ENCODE measurements around the gene GPR143. TPM values are rescaled to one million over a fixed set of nuclear protein-coding genes. Genes with fewer than 3 reads are reported as not detected.

Gene GPR143
- total RNA-seq, 1 donor from 2014 or later = 3.0 TPM

DNA sequence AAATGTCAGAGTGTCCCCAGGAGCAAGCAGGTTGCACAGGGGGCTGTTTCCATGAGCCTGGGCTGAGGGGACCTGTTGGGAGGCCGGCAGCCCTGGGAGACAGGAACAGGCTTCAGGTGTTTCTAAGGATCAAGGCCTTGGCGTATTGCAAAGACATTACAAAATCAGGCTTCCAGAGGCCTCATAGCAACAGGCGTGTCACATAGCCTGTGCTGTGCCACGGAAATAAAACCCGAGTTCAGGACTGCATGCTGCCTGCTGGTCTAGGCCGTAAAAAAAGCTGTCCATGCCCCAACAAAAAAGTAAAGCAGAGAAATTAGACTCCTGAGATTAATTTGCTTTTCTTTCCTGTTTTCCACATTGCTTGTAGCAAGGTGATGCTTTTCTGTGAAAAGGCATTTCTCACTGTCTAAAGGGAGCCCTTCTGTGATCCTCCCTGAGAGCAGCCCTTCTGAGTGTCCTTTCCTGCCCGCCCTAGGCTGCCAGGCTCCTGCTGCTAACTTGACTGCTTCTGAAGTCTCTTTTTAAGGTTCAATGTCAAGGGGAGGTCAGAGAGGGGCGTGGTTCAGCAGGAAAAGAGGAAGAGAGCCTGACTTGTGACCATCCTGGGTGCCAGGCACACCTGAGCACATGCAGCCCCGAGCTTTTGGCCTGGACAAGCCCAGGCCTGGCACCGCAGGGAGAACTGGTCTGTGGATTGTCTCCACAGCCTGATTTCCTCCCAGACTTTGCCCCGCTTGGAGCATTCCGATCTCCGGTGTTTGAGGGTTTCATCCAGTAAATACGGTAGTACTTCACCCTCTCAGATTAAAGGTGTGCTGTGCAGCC lies 41.9 kb upstream of the GPR143 start:
- H3K4me1 ChIP-seq (ENCODE audit: insufficient read depth, low read length) = no peaks in the 10 kb centered on the region
- H4K20me1 ChIP-seq (ENCODE audit: insufficient read depth, low read length) = no peaks in the 10 kb centered on the region
- peaks cover 2% of the 10 kb centered on the region for H3K27me3 Mint-ChIP-seq (ENCODE audit: low read depth, unreplicated experiment)
- no peaks in the 10 kb centered on the region for H3K27me3 ChIP-seq (ENCODE audit: insufficient read depth, low read length)
- TF ChIP-seq EZH2 (IDR thresholded peaks at IDR 0.05; ENCODE audit: insufficient read depth, low read length) = no peak
- TF ChIP-seq, protein P1, sequence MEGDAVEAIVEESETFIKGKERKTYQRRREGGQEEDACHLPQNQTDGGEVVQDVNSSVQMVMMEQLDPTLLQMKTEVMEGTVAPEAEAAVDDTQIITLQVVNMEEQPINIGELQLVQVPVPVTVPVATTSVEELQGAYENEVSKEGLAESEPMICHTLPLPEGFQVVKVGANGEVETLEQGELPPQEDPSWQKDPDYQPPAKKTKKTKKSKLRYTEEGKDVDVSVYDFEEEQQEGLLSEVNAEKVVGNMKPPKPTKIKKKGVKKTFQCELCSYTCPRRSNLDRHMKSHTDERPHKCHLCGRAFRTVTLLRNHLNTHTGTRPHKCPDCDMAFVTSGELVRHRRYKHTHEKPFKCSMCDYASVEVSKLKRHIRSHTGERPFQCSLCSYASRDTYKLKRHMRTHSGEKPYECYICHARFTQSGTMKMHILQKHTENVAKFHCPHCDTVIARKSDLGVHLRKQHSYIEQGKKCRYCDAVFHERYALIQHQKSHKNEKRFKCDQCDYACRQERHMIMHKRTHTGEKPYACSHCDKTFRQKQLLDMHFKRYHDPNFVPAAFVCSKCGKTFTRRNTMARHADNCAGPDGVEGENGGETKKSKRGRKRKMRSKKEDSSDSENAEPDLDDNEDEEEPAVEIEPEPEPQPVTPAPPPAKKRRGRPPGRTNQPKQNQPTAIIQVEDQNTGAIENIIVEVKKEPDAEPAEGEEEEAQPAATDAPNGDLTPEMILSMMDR (IDR thresholded peaks at IDR 0.05; ENCODE audit: insufficient read depth, low read depth, low read length) = no peak
- no peaks in the 10 kb centered on the region for H3K79me2 ChIP-seq (ENCODE audit: insufficient read depth, low read length)
- no peak overlapping the region for H2AFZ ChIP-seq (ENCODE audit: low read depth, low read length)
- no peak for DNase-seq (ENCODE audit: low read depth)
- H3K4me2 ChIP-seq (ENCODE audit: low read length) = no peak overlapping the region
- no peak overlapping the region for H3K4me3 Mint-ChIP-seq (ENCODE audit: unreplicated experiment)
- H3K9me3 ChIP-seq (ENCODE audit: insufficient read depth, low read depth, low read length) = no peaks in the 10 kb centered on the region
- no peak overlapping the region for H3K4me3 ChIP-seq (ENCODE audit: insufficient read depth, low read depth, low read length)
- H3K27ac ChIP-seq (ENCODE audit: low read depth, low read length) = no peak overlapping the region
- H3K9me3 Mint-ChIP-seq (ENCODE audit: unreplicated experiment) = no peaks in the 10 kb centered on the region
- no peak overlapping the region for H3K9ac ChIP-seq (ENCODE audit: low read length)
- no peaks in the 10 kb centered on the region for H3K36me3 Mint-ChIP-seq (ENCODE audit: low read depth, unreplicated experiment)
- H3K27ac Mint-ChIP-seq (ENCODE audit: unreplicated experiment) = no peak overlapping the region
- H3K4me1 Mint-ChIP-seq (ENCODE audit: low read depth, unreplicated experiment) = no peaks in the 10 kb centered on the region
- no peak for FAIRE-seq
- H3K36me3 ChIP-seq (ENCODE audit: insufficient read depth, low read length) = no peaks in the 10 kb centered on the region

DNA sequence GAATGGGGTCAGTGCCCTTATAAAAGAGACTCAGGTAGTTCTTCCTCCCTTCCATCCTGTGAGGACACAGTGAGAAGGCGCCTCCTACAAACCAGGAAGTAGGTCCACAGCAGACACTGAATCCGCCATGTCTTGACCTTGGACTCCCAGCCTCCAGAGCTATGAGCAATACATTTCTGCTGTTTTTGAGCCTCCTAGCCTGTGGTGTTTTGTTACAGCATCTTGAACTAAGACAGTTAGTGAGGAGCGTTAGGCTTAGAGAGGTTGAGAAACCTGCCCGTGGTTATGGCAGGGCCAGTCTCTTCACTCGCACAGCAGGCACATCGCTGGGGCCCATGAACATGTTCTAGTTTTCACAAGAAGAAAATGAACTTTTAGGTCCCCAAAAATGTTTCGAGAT lies 40.3 kb upstream of the GPR143 start:
- H3K79me2 ChIP-seq (ENCODE audit: insufficient read depth, low read length) = no peaks in the 10 kb centered on the region
- no peak overlapping the region for H3K27ac Mint-ChIP-seq (ENCODE audit: unreplicated experiment)
- H3K27me3 Mint-ChIP-seq (ENCODE audit: low read depth, unreplicated experiment) = no peaks in the 10 kb centered on the region
- no peaks in the 10 kb centered on the region for H3K9me3 ChIP-seq (ENCODE audit: insufficient read depth, low read depth, low read length)
- H3K4me1 ChIP-seq (ENCODE audit: insufficient read depth, low read length) = no peaks in the 10 kb centered on the region
- H3K4me3 Mint-ChIP-seq (ENCODE audit: unreplicated experiment) = no peak overlapping the region
- no peak for DNase-seq (ENCODE audit: low read depth)
- FAIRE-seq = no peak
- no peak overlapping the region for H3K4me3 ChIP-seq (ENCODE audit: insufficient read depth, low read depth, low read length)
- no peak overlapping the region for H3K9ac ChIP-seq (ENCODE audit: low read length)
- H2AFZ ChIP-seq (ENCODE audit: low read depth, low read length) = no peak overlapping the region
- no peak for TF ChIP-seq EZH2 (IDR thresholded peaks at IDR 0.05; ENCODE audit: insufficient read depth, low read length)
- TF ChIP-seq, protein P1 (IDR thresholded peaks at IDR 0.05; ENCODE audit: insufficient read depth, low read depth, low read length) = no peak
- no peaks in the 10 kb centered on the region for H3K36me3 Mint-ChIP-seq (ENCODE audit: low read depth, unreplicated experiment)
- no peaks in the 10 kb centered on the region for H4K20me1 ChIP-seq (ENCODE audit: insufficient read depth, low read length)
- no peak overlapping the region for H3K4me2 ChIP-seq (ENCODE audit: low read length)
- no peaks in the 10 kb centered on the region for H3K4me1 Mint-ChIP-seq (ENCODE audit: low read depth, unreplicated experiment)
- no peaks in the 10 kb centered on the region for H3K36me3 ChIP-seq (ENCODE audit: insufficient read depth, low read length)
- H3K9me3 Mint-ChIP-seq (ENCODE audit: unreplicated experiment) = no peaks in the 10 kb centered on the region
- no peaks in the 10 kb centered on the region for H3K27me3 ChIP-seq (ENCODE audit: insufficient read depth, low read length)
- no peak overlapping the region for H3K27ac ChIP-seq (ENCODE audit: low read depth, low read length)

DNA sequence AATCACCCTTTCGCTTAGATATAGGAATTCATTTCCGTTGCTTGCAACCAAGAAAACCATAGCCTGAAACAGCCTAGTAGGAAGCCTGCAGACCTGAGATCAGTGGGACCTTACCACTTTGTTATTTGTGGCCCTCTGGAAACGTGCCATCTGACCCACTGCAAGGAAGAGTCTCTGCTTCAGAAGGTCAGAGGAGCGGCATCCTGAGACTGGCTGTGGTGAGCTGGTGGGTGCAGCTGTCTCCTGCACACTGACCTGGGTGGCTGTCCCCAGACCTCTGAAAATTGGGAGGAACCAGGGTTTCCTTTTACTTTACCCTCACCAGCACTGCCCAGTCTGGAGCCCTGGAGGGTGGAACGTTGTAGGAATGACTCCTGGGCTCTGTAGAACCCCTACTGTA lies 38.8 kb upstream of the GPR143 start:
- no peaks in the 10 kb centered on the region for H4K20me1 ChIP-seq (ENCODE audit: insufficient read depth, low read length)
- Mint-ChIP-seq H3K4me3 (ENCODE audit: unreplicated experiment) (no peak overlapping the region), H3K9me3 (ENCODE audit: unreplicated experiment) (peaks cover 4% of the 10 kb centered on the region), H3K36me3 (ENCODE audit: low read depth, unreplicated experiment) (peaks cover 6% of the 10 kb centered on the region), H3K27ac (ENCODE audit: unreplicated experiment) (no peak overlapping the region), H3K4me1 (ENCODE audit: low read depth, unreplicated experiment) (no peaks in the 10 kb centered on the region), H3K27me3 (ENCODE audit: low read depth, unreplicated experiment) (no peaks in the 10 kb centered on the region)
- H3K4me2 ChIP-seq (ENCODE audit: low read length) = no peak overlapping the region
- no peak for FAIRE-seq
- no peak overlapping the region for H3K9ac ChIP-seq (ENCODE audit: low read length)
- H3K9me3 ChIP-seq (ENCODE audit: insufficient read depth, low read depth, low read length) = no peaks in the 10 kb centered on the region
- no peak overlapping the region for H3K4me3 ChIP-seq (ENCODE audit: insufficient read depth, low read depth, low read length)
- no peak for DNase-seq (ENCODE audit: low read depth)
- no peaks in the 10 kb centered on the region for H3K79me2 ChIP-seq (ENCODE audit: insufficient read depth, low read length)
- H3K36me3 ChIP-seq (ENCODE audit: insufficient read depth, low read length) = no peaks in the 10 kb centered on the region
- no peak overlapping the region for H2AFZ ChIP-seq (ENCODE audit: low read depth, low read length)
- no peak overlapping the region for H3K27ac ChIP-seq (ENCODE audit: low read depth, low read length)
- H3K4me1 ChIP-seq (ENCODE audit: insufficient read depth, low read length) = no peaks in the 10 kb centered on the region
- TF ChIP-seq, protein P1 (IDR thresholded peaks at IDR 0.05; ENCODE audit: insufficient read depth, low read depth, low read length) = no peak
- TF ChIP-seq EZH2 (IDR thresholded peaks at IDR 0.05; ENCODE audit: insufficient read depth, low read length) = no peak
- no peaks in the 10 kb centered on the region for H3K27me3 ChIP-seq (ENCODE audit: insufficient read depth, low read length)

All from astrocyte (in vitro differentiated cells and primary cell).